Naive thymus-derived CD4-positive, alpha-beta T cell (primary cell): ENCODE results near the gene MAP1LC3A. TPM values are rescaled to one million over a fixed set of nuclear protein-coding genes. Genes with fewer than 3 reads are reported as not detected.
"Not testable (repeated sequence)": the region's sequence is repeated elsewhere in the genome, so short reads cannot be mapped to it uniquely, and the experiment has no call there.

Source experiments
- ATAC-seq: fragments of 150-1000 bp; cut with Tn5 transposase; 2 replicates; pipeline ENCODE4 v1.10.0; 2021; ENCODE audit warnings: mild to moderate bottlenecking, moderate library complexity
- CTCF ChIA-PET: fragments of 350-600 bp; sonication (Branson Sonifier 250); formaldehyde crosslinking; loops from one replicate; lab custom pipeline; 2021; ENCODE audit warnings: antibody characterized with exemption; lab: Charles Lee
- POLR2A ChIA-PET: fragments of 350-600 bp; sonication (Branson Sonifier 250); formaldehyde crosslinking; loops from one replicate; lab custom pipeline; 2021; ENCODE audit warnings: antibody characterized with exemption, inconsistent platforms; lab: Charles Lee
- DNase-seq, 9 donors: peaks; one replicate each; pipeline versions ENCODE4 v3.0.0 to v3.0.0-alpha.2; 2020 to 2022; ENCODE audit warnings: mixed read lengths in 1 of 9
- H3K27ac ChIP-seq: one replicate; pipeline ENCODE4 v1.7.0; 2013; ENCODE audit warnings: mild to moderate bottlenecking, low read depth, low read length, moderate library complexity
- H3K27me3 ChIP-seq, 2 donors: one replicate each; pipeline ENCODE4 v1.7.0; 2013; ENCODE audit warnings: low read length in 2 of 2, mild to moderate bottlenecking in 2 of 2, moderate library complexity in 2 of 2; ENCODE audit not compliant: control insufficient read depth in 2 of 2, insufficient read depth in 2 of 2
- H3K36me3 ChIP-seq, 3 experiments: 1 replicate in 2 of 3; 2 replicates in 1 of 3; pipeline ENCODE4 v1.7.0; 2013; ENCODE audit warnings: low read length in 3 of 3, mild to moderate bottlenecking in 3 of 3, moderate library complexity in 1 of 3; ENCODE audit not compliant: insufficient read depth in 3 of 3, control insufficient read depth in 2 of 3
- H3K4me1 ChIP-seq, 2 donors: one replicate each; pipeline ENCODE4 v1.7.0; 2013; ENCODE audit warnings: low read length in 2 of 2, mild to moderate bottlenecking in 2 of 2, moderate library complexity in 1 of 2; ENCODE audit not compliant: control insufficient read depth in 2 of 2, insufficient read depth in 2 of 2
- H3K4me3 ChIP-seq: 2 replicates; pipeline ENCODE4 v1.7.0; 2013; ENCODE audit warnings: mild to moderate bottlenecking, low read length
- H3K9me3 ChIP-seq, 3 experiments: 1 replicate in 2 of 3; 2 replicates in 1 of 3; pipeline ENCODE4 v1.7.0; 2013; ENCODE audit warnings: low read length in 3 of 3; ENCODE audit not compliant: control insufficient read depth in 2 of 3
- H3K27ac Mint-ChIP-seq, 9 donors: one replicate each; pipeline ENCODE4 v1.8.0; 2020 to 2022; ENCODE audit warnings: mixed read lengths in 9 of 9, mild to moderate bottlenecking in 8 of 9, moderate library complexity in 5 of 9, inconsistent platforms in 2 of 9
- H3K27me3 Mint-ChIP-seq, 5 donors: one replicate each; pipeline ENCODE4 v1.8.0; 2021 to 2022; ENCODE audit warnings: mixed read lengths in 5 of 5, mild to moderate bottlenecking in 1 of 5
- H3K36me3 Mint-ChIP-seq, 5 donors: one replicate each; pipeline ENCODE4 v1.8.0; 2020 to 2022; ENCODE audit warnings: mixed read lengths in 5 of 5, mild to moderate bottlenecking in 3 of 5, inconsistent platforms in 1 of 5
- H3K4me1 Mint-ChIP-seq, 7 donors: one replicate each; pipeline ENCODE4 v1.8.0; 2020 to 2022; ENCODE audit warnings: mixed read lengths in 7 of 7, mild to moderate bottlenecking in 3 of 7, inconsistent platforms in 1 of 7
- H3K4me3 Mint-ChIP-seq, 10 donors: one replicate each; pipeline ENCODE4 v1.8.0; 2020 to 2022; ENCODE audit warnings: mild to moderate bottlenecking in 10 of 10, mixed read lengths in 10 of 10, moderate library complexity in 6 of 10, inconsistent platforms in 2 of 10
- H3K9me3 Mint-ChIP-seq, 11 donors: one replicate each; pipeline ENCODE4 v1.8.0; 2020 to 2022; ENCODE audit warnings: mixed read lengths in 11 of 11, mild to moderate bottlenecking in 4 of 11, inconsistent platforms in 1 of 11, moderate library complexity in 1 of 11
- intact Hi-C, 2 donors: fragments of 100-400 bp; cut with micrococcal nuclease; formaldehyde crosslinking; loops; one replicate each; pipeline ENCODE4 v1.15.1; 2023
- polyA plus RNA-seq, 2 donors: library from polyadenylated mRNA; unstranded; fragments of 300-500 nt; fragmentation: Illumina TruSeq; gene quantifications; one replicate each; pipeline ENCODE4 v1.2.3, GENCODE V29; 2021
- total RNA-seq, 6 experiments: library from RNA in 5 of 6; stranded (reverse) in 5 of 6; gene quantifications; 1 replicate in 5 of 6; 2 replicates in 1 of 6; pipeline ENCODE4 v1.2.3 and lab custom pipeline; 2021 to 2026

Gene MAP1LC3A
- total and polyA plus RNA-seq, 7 experiments from 2014 or later: 0.60 to 10.3 (median 1.7) TPM

DNA sequence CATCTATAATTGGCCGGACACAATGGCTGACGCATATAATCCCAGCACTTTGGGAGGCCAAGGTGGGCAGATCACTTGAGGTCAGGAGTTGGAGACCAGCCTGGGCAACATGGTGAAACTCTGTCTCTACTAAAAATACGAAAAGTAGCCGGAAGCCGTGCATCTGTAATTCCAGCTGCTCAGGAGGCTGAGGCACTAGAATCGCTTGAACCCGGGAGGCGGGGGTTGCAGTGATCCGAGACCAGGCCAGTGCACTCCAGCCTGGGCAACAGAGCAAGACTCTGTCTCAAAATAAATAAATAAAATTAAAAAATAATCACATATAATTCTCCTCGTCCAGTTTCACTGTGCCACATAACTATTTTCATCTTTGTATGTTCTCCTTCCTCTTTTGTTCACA is 38.7 kb upstream of the MAP1LC3A start:
- H3K36me3 ChIP-seq: peaks cover 0 to 27% (median 0%) of the 10 kb centered on the region in 3 experiments
- not testable (repeated sequence) for H3K9me3 Mint-ChIP-seq, H3K27me3 ChIP-seq, H3K36me3 Mint-ChIP-seq, H3K27ac ChIP-seq, H3K27me3 Mint-ChIP-seq, H3K4me3 ChIP-seq, DNase-seq, ATAC-seq, H3K9me3 ChIP-seq
- H3K4me1 ChIP-seq: peaks cover 11 to 20% of the 10 kb centered on the region in 2 donors
- Mint-ChIP-seq H3K27ac (peak overlapping the region in 1 of 9 donors; percentile 67), H3K4me3 (peak overlapping the region in 2 of 10 donors; percentile 12 to 39), H3K4me1 (peaks cover 29 to 71% (median 62%) of the 10 kb centered on the region in 7 donors)
- intact Hi-C loops: loop anchor here in 1 of 2 donors (5.0 kb wide), 2 partner anchors 357 to 572 kb away; partner anchors contain the start of genes ACSS2 and TRPC4AP
- CTCF ChIA-PET: interaction anchor here (1.3 kb wide), 1 partner anchor 207 kb away, joined by 9 read pairs; no protein-coding TSS in a partner anchor
- POLR2A ChIA-PET: interaction anchor here (0.6 kb wide), 1 partner anchor 211 kb away, joined by 3 read pairs; no protein-coding TSS in a partner anchor

DNA sequence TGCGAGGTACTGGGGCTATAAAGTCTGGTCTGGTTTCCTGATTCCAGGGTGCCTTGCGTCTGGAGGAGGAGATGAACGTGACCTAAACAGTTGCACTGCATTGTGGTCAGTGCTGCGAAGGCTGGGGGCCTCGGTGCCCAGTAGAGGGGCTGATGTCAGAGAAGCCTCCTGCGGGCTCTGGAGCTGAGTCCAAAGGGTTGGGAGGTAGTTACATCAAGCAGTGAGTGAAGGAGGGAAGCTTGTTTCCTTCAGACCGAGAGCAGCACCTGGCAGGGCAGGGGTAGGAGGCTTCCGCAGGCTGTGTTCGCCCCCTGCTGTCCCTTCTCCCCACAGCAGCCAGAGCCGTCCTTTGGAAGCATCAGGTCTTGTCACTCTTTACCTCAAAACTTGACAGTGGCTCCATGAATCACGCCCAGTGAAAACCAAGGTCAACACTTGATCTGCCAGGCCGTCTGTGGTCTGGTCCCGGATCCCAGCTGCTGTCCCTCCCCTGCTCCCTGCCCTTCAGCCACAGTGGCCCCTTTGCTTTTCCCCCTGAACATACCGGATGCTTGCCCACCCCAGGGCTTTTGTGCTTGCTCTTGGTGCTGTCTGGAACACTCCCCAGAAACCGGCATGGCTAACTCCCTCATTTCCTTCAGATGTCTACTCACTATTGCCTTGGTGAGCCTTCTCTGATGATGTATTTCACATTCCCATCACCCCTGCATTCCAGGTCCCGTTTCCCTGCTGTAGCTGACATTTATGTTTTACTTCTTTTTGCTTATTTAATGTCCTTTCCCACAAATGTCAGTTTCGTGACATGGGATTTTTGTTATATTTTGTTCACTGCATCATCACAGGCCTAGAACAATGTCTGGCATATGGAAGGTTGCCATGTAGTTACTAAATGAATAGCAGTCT is 35.3 kb upstream of the MAP1LC3A start:
- no peaks in the 10 kb centered on the region for H3K9me3 Mint-ChIP-seq
- ChIA-PET CTCF (interaction anchor here (1.0 to 4.6 kb wide), 3 partner anchors 160 to 224 kb away, joined by 3 to 45 read pairs (median 4); partner anchors contain the start of gene ITCH), POLR2A (interaction anchor here (1.0 kb wide), 1 partner anchor 211 kb away, joined by 3 read pairs; no protein-coding TSS in a partner anchor)
- intact Hi-C loops: loop anchor here (1.0 kb wide), 2 partner anchors 211 to 333 kb away; no protein-coding TSS in a partner anchor
- peaks cover 4 to 37% (median 8%) of the 10 kb centered on the region in 3 experiments for H3K36me3 ChIP-seq
- no peak overlapping the region for H3K4me3 ChIP-seq
- peaks cover 0 to 20% (median 10%) of the 10 kb centered on the region in 5 donors for H3K36me3 Mint-ChIP-seq
- DNase-seq (peak; percentile 33 to 60 (median 43)), ATAC-seq (peak; percentile 84)
- H3K4me3 Mint-ChIP-seq: peak overlapping the region in 2 of 10 donors; percentile 1 to 76
- peaks cover 7 to 15% of the 10 kb centered on the region in 2 donors for H3K4me1 ChIP-seq
- no peaks in the 10 kb centered on the region for H3K27me3 ChIP-seq
- peak overlapping the region in 5 of 9 donors; percentile 4 to 84 (median 58) for H3K27ac Mint-ChIP-seq
- H3K27ac ChIP-seq: no peak overlapping the region
- H3K9me3 ChIP-seq: no peaks in the 10 kb centered on the region
- peaks cover 24 to 69% (median 47%) of the 10 kb centered on the region in 7 donors for H3K4me1 Mint-ChIP-seq
- no peaks in the 10 kb centered on the region for H3K27me3 Mint-ChIP-seq

DNA sequence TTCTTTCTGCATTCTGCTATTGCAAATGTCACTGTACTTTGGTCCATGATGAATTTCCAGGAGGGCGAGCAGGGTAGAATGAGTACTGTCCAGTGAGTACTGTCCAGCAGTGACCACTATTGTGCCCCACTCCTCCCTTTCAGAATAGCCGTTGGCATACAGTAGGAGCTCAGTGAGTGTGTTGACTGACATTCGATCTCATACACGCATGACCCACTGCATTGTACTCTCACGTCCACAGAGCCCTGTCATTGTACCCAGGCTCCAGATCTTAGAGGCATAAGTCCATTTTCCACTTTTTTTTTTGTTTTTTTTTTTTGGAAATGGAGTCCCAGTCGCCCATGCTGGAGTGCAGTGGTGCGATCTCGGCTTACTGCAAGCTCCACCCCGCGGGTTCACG is 34.1 kb upstream of the MAP1LC3A start:
- H3K4me3 Mint-ChIP-seq: no peak overlapping the region
- no peaks in the 10 kb centered on the region for H3K27me3 Mint-ChIP-seq

DNA sequence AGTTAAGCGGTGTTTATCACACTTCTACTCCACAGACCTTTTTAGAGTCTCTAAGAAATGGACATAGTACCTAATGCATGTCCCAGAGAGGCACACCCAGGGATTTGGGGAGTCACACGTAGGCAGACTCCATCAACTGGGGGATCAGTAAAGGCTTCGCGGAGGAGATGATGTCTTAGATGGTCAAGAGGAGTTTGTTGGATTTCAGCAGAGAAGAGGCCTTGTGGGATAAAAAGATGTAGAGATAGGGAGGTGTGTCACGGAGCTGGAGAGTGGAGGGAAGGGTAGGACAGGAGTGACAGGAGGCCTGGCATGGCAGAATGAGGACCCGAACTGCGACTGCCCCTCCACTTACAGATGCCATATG is 33.2 kb upstream of the MAP1LC3A start:
- Mint-ChIP-seq H3K4me1 (peaks cover 18 to 52% (median 33%) of the 10 kb centered on the region in 7 donors), H3K27me3 (no peaks in the 10 kb centered on the region), H3K4me3 (no peak overlapping the region), H3K27ac (peak overlapping the region in 4 of 9 donors; percentile 7 to 67 (median 28)), H3K36me3 (peaks cover 0 to 25% (median 10%) of the 10 kb centered on the region in 5 donors), H3K9me3 (no peaks in the 10 kb centered on the region)
- Histone ChIP-seq H3K4me1 (peaks cover 0 to 15% of the 10 kb centered on the region in 2 donors), H3K27ac (no peak overlapping the region), H3K36me3 (peaks cover 7 to 54% (median 14%) of the 10 kb centered on the region in 3 experiments), H3K4me3 (no peak overlapping the region), H3K27me3 (no peaks in the 10 kb centered on the region), H3K9me3 (no peaks in the 10 kb centered on the region)
- DNase-seq (no peak), ATAC-seq (no peak)
- intact Hi-C loops: no loop called here
- ChIA-PET POLR2A (interaction anchor here (0.5 kb wide), 1 partner anchor 182 kb away, joined by 3 read pairs; no protein-coding TSS in a partner anchor), CTCF (interaction anchor here (0.6 to 4.6 kb wide), 2 partner anchors 65 to 212 kb away, joined by 3 to 45 read pairs; no protein-coding TSS in a partner anchor)

More for the DNA sequence above, 34.1 kb upstream of the MAP1LC3A start:
- Histone ChIP-seq H3K27me3 (no peaks in the 10 kb centered on the region), H3K4me1 (peaks cover 0 to 15% of the 10 kb centered on the region in 2 donors), H3K36me3 (peaks cover 7 to 46% (median 8%) of the 10 kb centered on the region in 3 experiments), H3K4me3 (no peak overlapping the region), H3K9me3 (no peaks in the 10 kb centered on the region), H3K27ac (no peak overlapping the region)
- Mint-ChIP-seq H3K27ac (peak overlapping the region in 1 of 9 donors; percentile 6), H3K9me3 (no peaks in the 10 kb centered on the region), H3K36me3 (peaks cover 0 to 25% (median 10%) of the 10 kb centered on the region in 5 donors), H3K4me1 (peaks cover 18 to 57% (median 41%) of the 10 kb centered on the region in 7 donors)
- DNase-seq (no peak), ATAC-seq (no peak)
- ChIA-PET POLR2A (no interaction called here), CTCF (interaction anchor here (1.0 to 4.6 kb wide), 2 partner anchors 211 to 245 kb away, joined by 3 to 45 read pairs; no protein-coding TSS in a partner anchor)
- intact Hi-C loops: no loop called here

DNA sequence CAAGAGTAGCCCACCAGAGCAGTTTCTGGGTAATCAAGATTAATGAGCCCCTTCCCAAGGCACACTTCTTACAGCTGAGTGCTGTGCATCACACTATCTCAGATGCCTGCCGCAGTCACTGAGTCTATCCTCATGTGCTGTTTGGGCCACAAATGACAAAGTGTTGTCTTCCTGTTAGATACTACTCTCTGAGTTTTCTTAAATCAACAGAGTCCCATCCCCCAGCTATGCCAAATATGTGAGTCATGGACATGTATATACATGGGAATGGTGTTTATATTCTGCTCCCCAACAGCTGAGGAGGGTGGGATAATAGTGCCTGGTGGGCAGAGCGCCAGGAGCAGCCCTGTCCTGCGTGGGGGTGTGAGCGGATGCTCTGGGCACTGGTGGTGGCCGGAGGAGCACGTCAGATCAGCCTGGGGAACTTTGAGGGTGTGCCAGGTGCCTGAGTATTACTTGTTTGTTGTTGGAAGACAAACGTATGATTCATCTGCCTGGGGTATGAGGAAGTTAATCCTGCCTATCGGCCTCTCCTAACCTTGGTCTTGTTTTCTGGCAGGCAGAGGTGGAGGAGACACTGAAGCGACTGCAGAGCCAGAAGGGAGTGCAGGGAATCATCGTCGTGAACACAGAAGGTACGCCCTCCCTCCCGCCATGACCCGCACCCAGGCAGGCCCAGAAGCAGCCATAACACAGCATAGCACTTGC is 32.7 kb upstream of the MAP1LC3A start:
- POLR2A ChIA-PET: no interaction called here
- Mint-ChIP-seq H3K9me3 (no peaks in the 10 kb centered on the region), H3K36me3 (peaks cover 0 to 29% (median 10%) of the 10 kb centered on the region in 5 donors), H3K27me3 (no peaks in the 10 kb centered on the region), H3K4me3 (no peak overlapping the region), H3K4me1 (peaks cover 20 to 54% (median 33%) of the 10 kb centered on the region in 7 donors), H3K27ac (peak overlapping the region in 4 of 9 donors; percentile 17 to 43 (median 39))
- CTCF ChIA-PET: interaction anchor here (0.6 to 4.6 kb wide), 2 partner anchors 66 to 213 kb away, joined by 3 to 45 read pairs; no protein-coding TSS in a partner anchor
- no peaks in the 10 kb centered on the region for H3K9me3 ChIP-seq
- no peak overlapping the region for H3K27ac ChIP-seq
- H3K4me1 ChIP-seq: peaks cover 0 to 15% of the 10 kb centered on the region in 2 donors
- H3K4me3 ChIP-seq: no peak overlapping the region
- H3K27me3 ChIP-seq: no peaks in the 10 kb centered on the region
- H3K36me3 ChIP-seq: peaks cover 7 to 60% (median 15%) of the 10 kb centered on the region in 3 experiments
- intact Hi-C loops: no loop called here
- DNase-seq: peak in 1 of 9 donors; percentile 9
- no peak for ATAC-seq

DNA sequence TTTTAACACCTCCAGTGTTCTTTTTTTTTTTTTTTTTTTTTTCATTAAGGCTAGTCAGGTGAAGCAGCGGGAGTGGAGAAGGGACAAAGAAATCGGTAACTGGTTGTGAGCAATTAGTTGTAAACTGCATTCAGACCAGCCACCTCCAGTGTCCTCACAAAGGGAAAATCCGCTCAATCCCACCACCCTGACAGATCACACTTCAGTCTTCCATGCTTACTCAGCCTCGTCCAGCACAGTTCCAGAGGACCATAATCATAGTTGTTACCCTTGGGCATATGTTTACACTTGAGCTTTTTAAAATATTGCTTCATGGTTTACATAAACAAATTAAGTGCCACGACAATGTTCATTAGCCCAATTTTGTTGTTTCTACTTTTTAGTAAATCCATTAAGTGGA is 32.1 kb upstream of the MAP1LC3A start:
- Histone ChIP-seq H3K27ac (no peak overlapping the region), H3K9me3 (no peaks in the 10 kb centered on the region), H3K36me3 (peaks cover 7 to 66% (median 15%) of the 10 kb centered on the region in 3 experiments), H3K4me3 (no peak overlapping the region), H3K27me3 (no peaks in the 10 kb centered on the region), H3K4me1 (peaks cover 0 to 12% of the 10 kb centered on the region in 2 donors)
- H3K4me3 Mint-ChIP-seq: no peak overlapping the region
- intact Hi-C loops: no loop called here
- CTCF ChIA-PET: no interaction called here
- H3K36me3 Mint-ChIP-seq: peaks cover 0 to 29% (median 10%) of the 10 kb centered on the region in 5 donors
- ATAC-seq: no peak
- H3K4me1 Mint-ChIP-seq: peaks cover 20 to 53% (median 32%) of the 10 kb centered on the region in 7 donors
- H3K27me3 Mint-ChIP-seq: no peaks in the 10 kb centered on the region
- POLR2A ChIA-PET: interaction anchor here (0.5 kb wide), 1 partner anchor 38 kb away, joined by 4 read pairs; no protein-coding TSS in a partner anchor
- H3K9me3 Mint-ChIP-seq: no peaks in the 10 kb centered on the region
- H3K27ac Mint-ChIP-seq: peak overlapping the region in 1 of 9 donors; percentile 75
- no peak for DNase-seq
